GM23338 (cell line): ENCODE data around the gene HLA-DOA. TPM values are rescaled to one million over a fixed set of nuclear protein-coding genes. Genes with fewer than 3 reads are reported as not detected.
A peak's percentile ranks its signal among the peaks of the same experiment; 100 is the strongest.

Experiments used
- ATAC-seq: fragments of 200-7000 bp; cut with Tn5 transposase; 3 replicates; pipeline ENCODE4 v1.9.1; 2020
- DNase-seq: peaks from one replicate; pipeline ENCODE4 v3.0.0-alpha.2; 2015; ENCODE audit warnings: low spot score
- H2AFZ ChIP-seq: fragments of 200-600 bp; sonication (generic); 2 replicates; pipeline ENCODE4 v1.8.0; 2016; ENCODE audit warnings: antibody characterized with exemption, mild to moderate bottlenecking, moderate library complexity
- H3F3A ChIP-seq: fragments of 200-600 bp; sonication (generic); replicated peaks from 2 replicates; pipeline ENCODE4 v1.8.0; 2017; ENCODE audit warnings: antibody characterized with exemption, mixed run types, low read depth
- H3K27ac ChIP-seq: fragments of 200-600 bp; sonication (generic); 2 replicates; pipeline ENCODE4 v1.6.1; 2016; ENCODE audit warnings: low read depth
- H3K27me3 ChIP-seq: fragments of 200-600 bp; sonication (generic); 2 replicates; pipeline ENCODE4 v1.8.0; 2016; ENCODE audit warnings: mild to moderate bottlenecking, mixed run types, moderate library complexity; ENCODE audit not compliant: insufficient read depth
- H3K36me3 ChIP-seq: fragments of 200-600 bp; sonication (generic); 2 replicates; pipeline ENCODE4 v1.8.0; 2016; ENCODE audit warnings: mild to moderate bottlenecking; ENCODE audit not compliant: insufficient read depth
- H3K4me1 ChIP-seq: fragments of 200-600 bp; sonication (generic); 2 replicates; pipeline ENCODE4 v1.8.0; 2016; ENCODE audit warnings: mild to moderate bottlenecking, moderate library complexity; ENCODE audit not compliant: insufficient read depth
- H3K4me2 ChIP-seq: fragments of 200-600 bp; sonication (generic); 2 replicates; pipeline ENCODE4 v1.7.1; 2017; ENCODE audit warnings: mixed run types
- H3K4me3 ChIP-seq: fragments of 200-600 bp; sonication (generic); 2 replicates; pipeline ENCODE4 v1.6.1; 2016; ENCODE audit warnings: mixed run types
- H3K79me2 ChIP-seq: fragments of 200-600 bp; sonication (generic); replicated peaks from 2 replicates; pipeline ENCODE4 v1.8.0; 2017; ENCODE audit warnings: mild to moderate bottlenecking; ENCODE audit not compliant: insufficient read depth
- H3K9me2 ChIP-seq: fragments of 200-600 bp; sonication (generic); 2 replicates; pipeline ENCODE4 v1.8.0; 2017; ENCODE audit not compliant: insufficient read depth
- H4K20me1 ChIP-seq: fragments of 200-600 bp; sonication (generic); replicated peaks from 2 replicates; pipeline ENCODE4 v1.8.0; 2017; ENCODE audit warnings: mild to moderate bottlenecking; ENCODE audit not compliant: insufficient read depth
- H3K27ac Mint-ChIP-seq: 2 replicates; pipeline ENCODE4 v1.8.0; 2020; ENCODE audit warnings: inconsistent platforms, mild to moderate bottlenecking, moderate library complexity, mixed read lengths
- H3K27me3 Mint-ChIP-seq: 3 replicates; pipeline ENCODE4 v1.8.0; 2022; ENCODE audit warnings: low read depth, mild to moderate bottlenecking, moderate library complexity, mixed read lengths, inconsistent platforms; ENCODE audit not compliant: insufficient read depth, poor library complexity
- H3K36me3 Mint-ChIP-seq: 3 replicates; pipeline ENCODE4 v1.8.0; 2021; ENCODE audit warnings: low read depth, mild to moderate bottlenecking, inconsistent platforms, moderate library complexity, mixed read lengths
- H3K4me1 Mint-ChIP-seq: 3 replicates; pipeline ENCODE4 v1.8.0; 2020; ENCODE audit warnings: mild to moderate bottlenecking, inconsistent platforms, mixed read lengths
- H3K4me3 Mint-ChIP-seq: 3 replicates; pipeline ENCODE4 v1.8.0; 2021; ENCODE audit warnings: moderate library complexity, mild to moderate bottlenecking, inconsistent platforms, mixed read lengths
- H3K9me3 Mint-ChIP-seq: 3 replicates; pipeline ENCODE4 v1.8.0; 2020; ENCODE audit warnings: moderate library complexity, mild to moderate bottlenecking, inconsistent platforms, mixed read lengths
- CREB1 ChIP-seq: fragments of 250-450 bp; sonication (Bioruptor Pico); IDR thresholded peaks from 2 replicates; pipeline ENCODE4 v1.5.0; 2020; ENCODE audit warnings: low read depth, mild to moderate bottlenecking, moderate library complexity
- CTCF ChIP-seq, 2 experiments: fragments of 200-600 bp in 1 of 2; sonication (generic) in 1 of 2; conservative IDR thresholded peaks; 2 replicates each; pipeline versions ENCODE4 v1.5.1 to v1.6.1; 2016 to 2017; ENCODE audit warnings: antibody characterized with exemption in 2 of 2, low read depth in 2 of 2, mild to moderate bottlenecking in 2 of 2, moderate library complexity in 1 of 2
- ETS1 ChIP-seq: IDR thresholded peaks from 2 replicates; pipeline ENCODE4 v1.6.1; 2016; ENCODE audit warnings: antibody characterized with exemption
- EZH2 ChIP-seq: fragments of 200-600 bp; sonication (generic); IDR thresholded peaks from one replicate; pipeline ENCODE4 v1.8.0; 2017; ENCODE audit warnings: antibody characterized with exemption, mild to moderate bottlenecking, low read depth; ENCODE audit not compliant: unreplicated experiment
- EZH2phosphoT487 ChIP-seq: fragments of 200-600 bp; sonication (generic); IDR thresholded peaks from one replicate; pipeline ENCODE4 v1.8.1; 2018; ENCODE audit warnings: antibody characterized with exemption; ENCODE audit not compliant: unreplicated experiment
- JUNB ChIP-seq: IDR thresholded peaks from one replicate; pipeline ENCODE4 v1.6.1; 2016; ENCODE audit warnings: antibody characterized with exemption; ENCODE audit not compliant: unreplicated experiment
- NANOG ChIP-seq: IDR thresholded peaks from 2 replicates; pipeline ENCODE4 v1.6.1; 2016; ENCODE audit warnings: antibody characterized with exemption, borderline replicate concordance
- POLR2AphosphoS5 ChIP-seq: IDR thresholded peaks from 2 replicates; pipeline ENCODE4 v1.6.1; 2016; ENCODE audit warnings: antibody characterized with exemption, low read depth
- REST ChIP-seq: IDR thresholded peaks from one replicate; pipeline ENCODE4 v1.6.1; 2018; ENCODE audit warnings: antibody characterized with exemption; ENCODE audit not compliant: unreplicated experiment
- STAT1 ChIP-seq: IDR thresholded peaks from one replicate; pipeline ENCODE4 v1.6.1; 2016; ENCODE audit warnings: antibody characterized with exemption; ENCODE audit not compliant: unreplicated experiment
- ZNF114 ChIP-seq: fragments of 250-450 bp; sonication (Bioruptor Pico); IDR thresholded peaks from 2 replicates; pipeline ENCODE4 v1.5.0; 2020; ENCODE audit warnings: mild to moderate bottlenecking, moderate library complexity
- ZNF331 ChIP-seq: fragments of 250-450 bp; sonication (Bioruptor Pico); IDR thresholded peaks from 2 replicates; pipeline ENCODE4 v1.5.0; 2020; ENCODE audit warnings: low read depth, mild to moderate bottlenecking, moderate library complexity
- ZNF462 ChIP-seq: fragments of 250-450 bp; sonication (Bioruptor Pico); IDR thresholded peaks from 2 replicates; pipeline ENCODE4 v1.5.0; 2020; ENCODE audit warnings: mild to moderate bottlenecking, moderate library complexity
- polyA plus RNA-seq: library from polyadenylated mRNA; unstranded; fragments of >200 nt; fragmentation: Nextera tagmentation; extraction: Ambion mirVana; gene quantifications from 2 replicates; pipeline ENCODE4 v1.2.1, GENCODE V29; 2016
- total RNA-seq: library from RNA; depleted of rRNA; stranded (reverse); fragments of >200 nt; shearing (Covaris generic); gene quantifications from 2 replicates; pipeline ENCODE4 v1.2.3, GENCODE V29; 2014

Gene HLA-DOA
- total and polyA plus RNA-seq, 2 experiments from 2014 or later = 4.8 to 30.5 TPM

GRCh38 chr6:33019372-33019771, 10.0 kb upstream of the HLA-DOA start:
- no peaks in the 10 kb centered on the region for H3K27me3 ChIP-seq
- no peak for DNase-seq
- Mint-ChIP-seq H3K4me1 (peaks cover 12% of the 10 kb centered on the region), H3K36me3 (no peaks in the 10 kb centered on the region), H3K27ac (no peak overlapping the region), H3K9me3 (no peaks in the 10 kb centered on the region), H3K27me3 (peaks cover 6% of the 10 kb centered on the region), H3K4me3 (no peak overlapping the region)
- no peak overlapping the region for H3K4me2 ChIP-seq
- peak overlapping the region; percentile 87; the same call in 1 of the 2 replicates for H2AFZ ChIP-seq
- no peak overlapping the region for H3K4me3 ChIP-seq
- H3K9me2 ChIP-seq = no peaks in the 10 kb centered on the region; the same call in 1 of the 2 replicates
- no peaks in the 10 kb centered on the region for H3K79me2 ChIP-seq
- H3F3A ChIP-seq = no peaks in the 10 kb centered on the region
- H4K20me1 ChIP-seq = no peaks in the 10 kb centered on the region
- ATAC-seq = no peak
- no peak overlapping the region for H3K27ac ChIP-seq
- 0 out of 2 replicates have a peak, but pooled peaks cover 2% of the 10 kb centered on the region for H3K4me1 ChIP-seq
- no peak for TF ChIP-seq STAT1
- TF ChIP-seq REST = no peak
- TF ChIP-seq ZNF114 (CRISPR knock-in tag) = no peak
- no peak for TF ChIP-seq CREB1 (CRISPR knock-in tag)
- no peak for TF ChIP-seq POLR2AphosphoS5
- no peak for TF ChIP-seq EZH2
- TF ChIP-seq CTCF (conservative IDR thresholded peaks at IDR 0.05; ENCODE audit: low read depth in 2 of 2) = no peak
- TF ChIP-seq ZNF331 = no peak
- no peak for TF ChIP-seq NANOG
- TF ChIP-seq JUNB = no peak
- TF ChIP-seq ETS1 = no peak
- no peak for TF ChIP-seq EZH2phosphoT487
- TF ChIP-seq ZNF462 (CRISPR knock-in tag) = no peak
- no peaks in the 10 kb centered on the region for H3K36me3 ChIP-seq
